H9 (cell line): ENCODE results near the gene EOMES. TPM values are rescaled to one million over a fixed set of nuclear protein-coding genes. Genes with fewer than 3 reads are reported as not detected.
A peak's percentile ranks its signal among the peaks of the same experiment; 100 is the strongest.

Experiments used
- DNase-seq: peaks from one replicate; pipeline ENCODE4 v3.0.0-alpha.2; 2017
- H2AFZ ChIP-seq: one replicate; pipeline ENCODE4 v1.6.1; 2013; ENCODE audit warnings: mild to moderate bottlenecking, low read length, control low read depth, moderate library complexity
- H2AK5ac ChIP-seq: 2 replicates; pipeline ENCODE4 v1.6.1; 2013; ENCODE audit warnings: low read length, control low read depth, mixed read lengths; ENCODE audit not compliant: insufficient read length
- H2BK120ac ChIP-seq: one replicate; pipeline ENCODE4 v1.6.1; 2013; ENCODE audit warnings: low read depth, mild to moderate bottlenecking, low read length, control low read depth, inconsistent platforms; ENCODE audit not compliant: poor library complexity, severe bottlenecking
- H2BK12ac ChIP-seq: 2 replicates; pipeline ENCODE4 v1.6.1; 2013; ENCODE audit warnings: low read length, control low read depth, mixed read lengths, low read depth; ENCODE audit not compliant: insufficient read length
- H2BK15ac ChIP-seq: 2 replicates; pipeline ENCODE4 v1.6.1; 2013; ENCODE audit warnings: low read depth, low read length, control low read depth
- H2BK20ac ChIP-seq: one replicate; pipeline ENCODE4 v1.6.1; 2013; ENCODE audit warnings: low read depth, mild to moderate bottlenecking, low read length, control low read depth, inconsistent platforms; ENCODE audit not compliant: poor library complexity, severe bottlenecking
- H2BK5ac ChIP-seq: 2 replicates; pipeline ENCODE4 v1.6.1; 2013; ENCODE audit warnings: low read length, control low read depth, mixed read lengths; ENCODE audit not compliant: insufficient read length
- H3K14ac ChIP-seq: 2 replicates; pipeline ENCODE4 v1.6.1; 2013; ENCODE audit warnings: low read length, control low read depth; ENCODE audit not compliant: insufficient read depth
- H3K18ac ChIP-seq: 2 replicates; pipeline ENCODE4 v1.6.1; 2013; ENCODE audit warnings: low read depth, mild to moderate bottlenecking, mixed read lengths, low read length, control low read depth; ENCODE audit not compliant: insufficient read length
- H3K23ac ChIP-seq: 2 replicates; pipeline ENCODE4 v1.6.1; 2013; ENCODE audit warnings: low read length, control low read depth, mixed read lengths, low read depth; ENCODE audit not compliant: insufficient read length
- H3K23me2 ChIP-seq: 2 replicates; pipeline ENCODE4 v1.6.1; 2013; ENCODE audit warnings: low read depth, mild to moderate bottlenecking, mixed read lengths, low read length, control low read depth; ENCODE audit not compliant: insufficient read length, poor library complexity, severe bottlenecking
- H3K27ac ChIP-seq: 2 replicates; pipeline ENCODE4 v1.5.1; 2013; ENCODE audit warnings: low read length, control low read depth, mixed read lengths, low read depth; ENCODE audit not compliant: insufficient read length
- H3K27me3 ChIP-seq: 2 replicates; pipeline ENCODE4 v1.6.1; 2013; ENCODE audit warnings: low read length, control low read depth, inconsistent platforms; ENCODE audit not compliant: insufficient read depth
- H3K4ac ChIP-seq: 2 replicates; pipeline ENCODE4 v1.6.1; 2013; ENCODE audit warnings: low read depth, mild to moderate bottlenecking, control low read depth, inconsistent platforms, low read length, moderate library complexity
- H3K4me1 ChIP-seq: 2 replicates; pipeline ENCODE4 v1.6.1; 2013; ENCODE audit warnings: low read length, control low read depth, inconsistent platforms; ENCODE audit not compliant: insufficient read depth
- H3K4me2 ChIP-seq: 2 replicates; pipeline ENCODE4 v1.6.1; 2013; ENCODE audit warnings: low read length, control low read depth, mixed read lengths; ENCODE audit not compliant: insufficient read length, insufficient read depth
- H3K56ac ChIP-seq: 2 replicates; pipeline ENCODE4 v1.6.1; 2013; ENCODE audit warnings: low read depth, mild to moderate bottlenecking, mixed read lengths, low read length, control low read depth; ENCODE audit not compliant: insufficient read length
- H3K79me1 ChIP-seq: 2 replicates; pipeline ENCODE4 v1.6.1; 2013; ENCODE audit warnings: low read depth, mild to moderate bottlenecking, moderate library complexity, low read length, control low read depth, inconsistent platforms; ENCODE audit not compliant: insufficient read depth, poor library complexity, severe bottlenecking
- H3K79me2 ChIP-seq: 2 replicates; pipeline ENCODE4 v1.6.1; 2013; ENCODE audit warnings: low read length, control low read depth, inconsistent platforms; ENCODE audit not compliant: insufficient read depth
- H3K9ac ChIP-seq: 2 replicates; pipeline ENCODE4 v1.6.1; 2013; ENCODE audit warnings: low read length, control low read depth, mixed read lengths; ENCODE audit not compliant: insufficient read length; ENCODE audit errors: extremely low read depth
- H3K9me3 ChIP-seq: one replicate; pipeline ENCODE4 v1.6.1; 2013; ENCODE audit warnings: low read depth, low read length, inconsistent platforms; ENCODE audit not compliant: control insufficient read depth
- H3T11ph ChIP-seq: one replicate; pipeline ENCODE4 v1.6.1; 2013; ENCODE audit warnings: mild to moderate bottlenecking, low read length, control low read depth, inconsistent platforms
- H4K20me1 ChIP-seq: one replicate; pipeline ENCODE4 v1.6.1; 2013; ENCODE audit not compliant: control insufficient read depth, insufficient read length, insufficient read depth
- H4K5ac ChIP-seq: 2 replicates; pipeline ENCODE4 v1.6.1; 2013; ENCODE audit warnings: low read depth, mild to moderate bottlenecking, mixed read lengths, low read length, control low read depth; ENCODE audit not compliant: insufficient read length
- H4K8ac ChIP-seq: replicated peaks from 2 replicates; pipeline ENCODE4 v1.6.1; 2013; ENCODE audit warnings: low read length, control low read depth, mixed read lengths, low read depth; ENCODE audit not compliant: insufficient read length
- H4K91ac ChIP-seq: 2 replicates; pipeline ENCODE4 v1.6.1; 2013; ENCODE audit warnings: low read depth, mild to moderate bottlenecking, moderate library complexity, mixed read lengths, low read length, control low read depth; ENCODE audit not compliant: insufficient read length
- H3K27ac Mint-ChIP-seq, 3 experiments: 2 replicates in 2 of 3; 3 replicates in 1 of 3; pipeline ENCODE4 v1.8.0; 2020 to 2021; ENCODE audit warnings: mixed read lengths in 3 of 3, mild to moderate bottlenecking in 1 of 3, moderate library complexity in 1 of 3
- H3K27me3 Mint-ChIP-seq: 2 replicates; pipeline ENCODE4 v1.8.0; 2021; ENCODE audit warnings: low read depth, mild to moderate bottlenecking, moderate library complexity, mixed read lengths
- H3K36me3 Mint-ChIP-seq, 3 experiments: 2 replicates in 2 of 3; 3 replicates in 1 of 3; pipeline ENCODE4 v1.8.0; 2020 to 2021; ENCODE audit warnings: low read depth in 3 of 3, mixed read lengths in 3 of 3; ENCODE audit not compliant: insufficient read depth in 1 of 3
- H3K4me1 Mint-ChIP-seq, 2 experiments: 2 replicates each; pipeline ENCODE4 v1.8.0; 2020; ENCODE audit warnings: mixed read lengths in 2 of 2
- H3K4me3 Mint-ChIP-seq, 2 experiments: 2 replicates in 1 of 2; 3 replicates in 1 of 2; pipeline ENCODE4 v1.8.0; 2020 to 2021; ENCODE audit warnings: mild to moderate bottlenecking in 2 of 2, mixed read lengths in 2 of 2, moderate library complexity in 1 of 2
- H3K9me3 Mint-ChIP-seq, 2 experiments: 2 replicates in 1 of 2; 3 replicates in 1 of 2; pipeline ENCODE4 v1.8.0; 2020; ENCODE audit warnings: mild to moderate bottlenecking in 2 of 2, mixed read lengths in 2 of 2, moderate library complexity in 1 of 2
- WGBS: extraction: QIAGEN DNeasy Blood & Tissue Kit; methylation state at CpG from one replicate; pipeline ENCODE4 v1.1.7; 2013; ENCODE audit warnings: missing lambda C conversion rate, low lambda C conversion rate, mixed read lengths; ENCODE audit not compliant: insufficient read length; ENCODE audit errors: extremely low coverage; 5-methylcytosine and 5-hydroxymethylcytosine counted together
- total RNA-seq: library from RNA; stranded (reverse); gene quantifications from 2 replicates; pipeline ENCODE4 v1.2.1, GENCODE V29; 2021
- TF ChIP-seq, protein P1 (sequence below): fragments of 200-600 bp; sonication (generic); conservative IDR thresholded peaks from 3 replicates; pipeline ENCODE4 v1.8.0; 2021; ENCODE audit warnings: antibody characterized with exemption, mild to moderate bottlenecking

Gene EOMES
- total RNA-seq, 1 experiment from 2014 or later: 1.7 TPM

DNA sequence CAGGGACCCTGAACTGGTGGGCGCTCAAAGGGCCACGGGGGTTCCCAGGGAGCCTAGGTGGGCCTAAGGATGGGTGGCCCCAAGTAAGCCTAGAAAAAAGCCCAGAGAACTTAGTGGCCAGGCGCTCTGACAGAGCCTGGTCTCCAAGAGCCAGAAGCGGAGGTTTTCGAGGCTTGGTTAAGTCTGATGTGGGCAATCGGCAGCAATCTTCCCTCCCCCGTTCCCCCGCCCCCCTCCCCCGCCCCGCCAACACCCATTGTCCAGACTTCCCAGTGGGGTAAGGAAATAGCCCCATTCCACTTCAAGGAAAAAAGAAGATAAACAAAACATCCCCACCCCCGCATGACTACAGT lies 6.7 kb downstream of the EOMES start:
- Mint-ChIP-seq H3K9me3 (peaks cover 0 to 5% of the 10 kb centered on the region in 2 experiments; a peak in 2 of 5 replicates), H3K4me3 (peak overlapping the region; percentile 48 to 88; a peak in 2 of 5 replicates), H3K36me3 (no peaks in the 10 kb centered on the region; a peak in 1 of 7 replicates), H3K27me3 (peaks cover 100% of the 10 kb centered on the region), H3K4me1 (peaks cover 54 to 72% of the 10 kb centered on the region in 2 experiments), H3K27ac (no peak overlapping the region)
- Histone ChIP-seq H2AFZ (no peak overlapping the region), H2AK5ac (no peak overlapping the region), H3K9ac (no peak overlapping the region), H3K23me2 (peaks cover 12% of the 10 kb centered on the region), H3K9me3 (no peaks in the 10 kb centered on the region), H3K79me2 (no peaks in the 10 kb centered on the region), H3K23ac (no peak overlapping the region), H4K8ac (no peak overlapping the region), H3K27me3 (peaks cover 82% of the 10 kb centered on the region), H3K14ac (no peak overlapping the region; the same call in 1 of the 2 replicates), H3T11ph (no peak overlapping the region), H4K20me1 (no peaks in the 10 kb centered on the region), H2BK12ac (no peak overlapping the region), H2BK15ac (no peak overlapping the region), H4K91ac (no peak overlapping the region), H4K5ac (no peak overlapping the region), H3K4me2 (peak overlapping the region; percentile 47), H2BK20ac (no peak overlapping the region), H2BK5ac (no peak overlapping the region), H3K4me1 (peaks cover 3% of the 10 kb centered on the region; the same call in 1 of the 2 replicates), H3K18ac (no peak overlapping the region), H3K27ac (no peak overlapping the region), H3K56ac (no peak overlapping the region), H2BK120ac (no peak overlapping the region), H3K4ac (no peak overlapping the region), H3K79me1 (no peaks in the 10 kb centered on the region)
- WGBS: no CpG with 5 or more reads among the region's 11 CpGs
- TF ChIP-seq, protein P1, sequence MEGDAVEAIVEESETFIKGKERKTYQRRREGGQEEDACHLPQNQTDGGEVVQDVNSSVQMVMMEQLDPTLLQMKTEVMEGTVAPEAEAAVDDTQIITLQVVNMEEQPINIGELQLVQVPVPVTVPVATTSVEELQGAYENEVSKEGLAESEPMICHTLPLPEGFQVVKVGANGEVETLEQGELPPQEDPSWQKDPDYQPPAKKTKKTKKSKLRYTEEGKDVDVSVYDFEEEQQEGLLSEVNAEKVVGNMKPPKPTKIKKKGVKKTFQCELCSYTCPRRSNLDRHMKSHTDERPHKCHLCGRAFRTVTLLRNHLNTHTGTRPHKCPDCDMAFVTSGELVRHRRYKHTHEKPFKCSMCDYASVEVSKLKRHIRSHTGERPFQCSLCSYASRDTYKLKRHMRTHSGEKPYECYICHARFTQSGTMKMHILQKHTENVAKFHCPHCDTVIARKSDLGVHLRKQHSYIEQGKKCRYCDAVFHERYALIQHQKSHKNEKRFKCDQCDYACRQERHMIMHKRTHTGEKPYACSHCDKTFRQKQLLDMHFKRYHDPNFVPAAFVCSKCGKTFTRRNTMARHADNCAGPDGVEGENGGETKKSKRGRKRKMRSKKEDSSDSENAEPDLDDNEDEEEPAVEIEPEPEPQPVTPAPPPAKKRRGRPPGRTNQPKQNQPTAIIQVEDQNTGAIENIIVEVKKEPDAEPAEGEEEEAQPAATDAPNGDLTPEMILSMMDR: no peak
- peak; percentile 52 for DNase-seq
